GM21528 (cell line): ENCODE measurements around the gene SCLY.

Source experiments
- ATAC-seq: cut with Tn5 transposase; IDR thresholded peaks from one replicate; pipeline ENCODE4 v1.9.1; 2021; ENCODE audit warnings: mild to moderate bottlenecking, moderate library complexity; ENCODE audit not compliant: unreplicated experiment, low FRiP score

The SCLY gene

DNA sequence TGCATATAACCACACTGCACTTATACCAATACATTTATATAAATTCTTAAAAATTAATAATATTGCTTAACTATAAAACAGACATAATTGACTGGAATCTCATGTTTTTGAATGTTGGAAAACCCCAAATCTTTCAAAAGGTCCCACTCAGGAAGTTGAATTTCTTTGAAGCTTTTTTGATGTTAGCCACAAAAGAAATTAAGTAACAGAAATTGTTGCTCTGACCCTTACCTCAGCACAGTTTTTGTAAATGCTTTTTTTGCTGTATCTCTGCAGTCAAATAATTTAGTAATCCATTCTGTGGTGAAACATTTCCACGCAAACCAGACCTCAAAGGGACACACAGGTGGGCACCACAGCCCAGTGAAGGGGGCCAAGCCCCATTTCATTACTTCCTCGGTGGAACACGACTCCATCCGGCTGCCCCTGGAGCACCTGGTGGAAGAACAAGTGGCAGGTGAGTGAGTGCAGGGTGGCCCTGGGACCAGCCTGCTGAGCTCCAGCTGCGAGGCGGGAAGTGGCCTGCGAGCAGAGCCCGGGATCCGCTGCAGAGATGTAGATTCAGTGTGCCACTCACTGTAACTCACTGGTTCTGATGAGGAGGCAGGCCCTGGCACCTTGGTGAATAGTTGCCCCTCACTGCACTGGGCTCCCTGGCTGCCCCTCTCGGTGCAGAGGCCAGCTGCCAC is 8.4 kb downstream of the SCLY start:
- ATAC-seq, result no peak

DNA sequence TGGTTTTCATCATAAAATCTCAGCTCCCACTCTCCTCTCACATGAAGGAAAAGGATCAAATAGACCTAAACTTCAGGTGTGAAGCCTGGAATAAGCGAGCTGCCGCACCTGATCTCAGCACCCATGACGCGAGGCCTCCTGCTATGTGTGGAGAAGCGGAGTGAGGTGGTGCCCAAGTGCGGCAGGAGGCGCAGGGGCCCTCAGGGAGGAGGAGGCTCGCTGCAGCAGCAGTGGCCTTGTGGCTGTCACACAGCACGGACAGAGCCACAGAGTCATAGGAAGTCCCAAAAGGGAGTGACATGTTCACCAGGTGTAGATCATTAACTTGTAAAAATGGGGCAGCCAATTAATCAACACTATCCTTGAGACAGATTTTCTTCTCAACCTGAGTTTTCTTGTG is 9.1 kb downstream of the SCLY start:
- ATAC-seq, result no peak

DNA sequence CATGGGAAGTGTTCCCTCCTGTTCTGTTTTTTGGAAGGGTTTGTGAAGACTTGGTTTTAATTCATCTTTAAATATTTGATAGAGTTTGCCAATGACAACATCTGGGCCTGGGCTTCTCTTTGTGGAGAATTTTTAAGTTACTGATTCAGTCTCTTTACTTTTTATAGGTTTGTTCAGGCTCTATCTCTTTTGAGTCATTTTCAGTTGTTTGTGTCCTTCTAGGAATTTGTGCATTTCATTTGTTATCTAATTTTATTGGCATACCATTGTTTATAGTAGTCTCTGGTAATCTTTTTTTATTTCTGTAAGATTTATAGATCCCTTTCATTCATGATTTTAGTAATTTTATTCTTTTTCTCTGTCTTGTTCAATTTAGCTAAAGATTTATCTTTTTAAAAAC is 14.6 kb downstream of the SCLY start:
- ATAC-seq, result no peak

DNA sequence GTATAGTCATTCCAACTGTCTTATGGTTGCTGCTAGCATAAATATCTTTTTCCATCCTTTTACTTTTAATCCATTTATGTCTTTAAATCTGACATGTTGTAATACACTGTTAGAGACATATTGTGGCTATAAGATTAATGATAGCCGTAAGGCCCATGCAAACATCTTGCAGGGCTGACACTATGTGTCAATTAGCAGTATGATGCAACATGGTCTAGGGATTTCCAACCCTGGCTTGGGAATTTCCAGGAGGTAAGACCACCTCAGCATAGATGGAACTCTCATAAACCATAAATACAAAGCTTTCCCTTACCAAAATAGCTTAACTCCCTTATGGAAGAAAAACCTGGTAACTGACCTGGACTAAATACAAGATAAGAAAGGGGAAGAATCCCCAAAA is 16.5 kb downstream of the SCLY start:
- ATAC-seq, result no peak

DNA sequence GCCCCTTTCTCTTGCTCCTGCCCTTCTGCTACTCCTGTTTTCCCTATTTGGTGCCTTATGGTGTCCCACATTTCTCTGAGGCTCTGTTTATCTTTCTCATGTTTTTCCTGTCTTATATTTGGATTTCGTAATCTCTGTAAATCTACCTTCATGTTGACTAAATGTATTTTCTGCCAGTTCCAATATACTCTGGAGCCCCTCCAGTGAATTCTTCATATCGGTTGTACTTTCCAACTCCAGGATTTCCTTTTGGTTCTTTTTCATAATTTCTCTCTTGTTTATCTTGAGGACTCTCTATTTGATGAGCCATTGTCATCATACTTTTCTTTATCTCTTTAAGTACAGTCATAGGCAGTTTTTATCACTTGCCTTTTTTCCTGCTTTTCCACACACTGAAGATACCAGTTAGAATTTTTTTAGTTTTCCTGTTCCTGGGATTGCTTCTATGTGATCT is 19.1 kb downstream of the SCLY start:
- no peak for ATAC-seq

DNA sequence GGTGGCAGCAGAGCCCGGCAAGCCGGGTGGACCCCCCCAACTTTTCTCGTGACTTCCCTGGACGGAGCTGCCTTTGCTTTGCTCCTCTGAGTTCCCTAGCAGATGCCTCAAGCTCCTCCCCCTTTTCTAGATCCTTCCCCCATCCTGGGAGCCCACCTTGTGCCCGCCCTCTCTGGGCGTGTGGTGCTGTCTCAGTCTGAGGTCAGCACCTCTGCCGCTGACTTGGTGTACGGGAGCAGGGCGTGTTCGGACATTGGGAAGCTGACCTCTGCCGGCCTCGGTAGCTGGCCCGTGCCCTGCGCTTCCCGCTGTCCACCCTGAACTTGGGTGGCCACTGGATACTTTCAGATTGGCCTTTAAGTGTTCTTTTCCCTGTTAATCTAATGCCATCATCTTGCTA is 19.7 kb downstream of the SCLY start:
- no peak for ATAC-seq

DNA sequence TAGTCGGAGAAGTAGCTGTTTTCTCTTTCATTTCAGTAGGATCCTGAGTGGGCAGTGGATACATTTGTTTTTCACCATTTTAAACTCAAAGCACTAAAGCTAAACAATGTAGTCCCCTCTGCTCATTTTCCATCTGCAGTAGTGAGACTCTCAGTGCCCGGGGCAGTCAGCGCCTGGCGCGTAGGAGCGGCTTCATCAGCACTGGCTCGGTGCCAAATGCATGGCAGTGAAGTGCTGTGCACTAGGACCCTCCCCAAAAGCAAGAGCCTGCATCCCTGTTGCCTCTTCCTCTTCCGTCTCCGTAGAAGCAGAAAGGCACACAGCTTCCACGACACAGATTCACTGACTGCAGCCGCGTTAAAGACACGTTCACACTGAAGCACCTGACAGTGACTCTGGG is 20.3 kb downstream of the SCLY start:
- no peak for ATAC-seq

DNA sequence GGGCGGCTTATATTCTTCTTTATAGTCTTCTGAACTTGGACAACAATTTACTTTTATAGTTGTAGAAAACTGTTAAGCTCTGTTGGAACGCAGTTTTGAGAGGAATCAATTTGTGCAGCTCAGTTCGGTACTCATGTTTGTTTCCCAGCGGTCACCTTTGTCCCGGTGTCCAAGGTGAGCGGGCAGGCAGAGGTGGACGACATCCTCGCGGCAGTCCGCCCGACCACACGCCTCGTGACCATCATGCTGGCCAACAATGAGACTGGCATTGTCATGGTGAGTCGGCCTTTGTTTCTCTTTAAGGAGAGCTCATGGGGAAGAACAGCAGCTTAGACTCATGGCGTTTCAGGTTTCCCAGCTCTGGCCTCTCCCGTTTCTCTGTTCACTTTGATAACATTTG is 20.8 kb downstream of the SCLY start:
- ATAC-seq, result no peak

DNA sequence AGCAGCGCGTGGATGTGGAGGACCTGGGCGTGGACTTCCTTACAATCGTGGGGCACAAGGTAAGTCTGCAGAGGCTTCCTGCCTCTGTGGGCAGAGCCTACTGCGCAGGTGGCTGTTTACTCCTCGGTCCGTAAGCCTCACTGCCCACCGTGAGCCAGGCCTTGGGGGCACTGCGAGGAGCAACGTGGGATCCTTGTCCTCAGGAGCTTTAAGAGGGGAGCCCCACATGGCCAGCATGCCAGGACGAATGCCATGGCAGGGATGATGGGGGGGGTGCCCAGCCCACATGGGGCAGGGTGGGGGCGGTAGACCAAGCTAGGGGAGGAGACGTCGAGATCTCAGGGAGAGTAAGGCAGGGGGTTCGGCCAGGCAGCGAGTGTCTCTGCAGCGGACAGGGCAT is 21.4 kb downstream of the SCLY start:
- no peak for ATAC-seq

DNA sequence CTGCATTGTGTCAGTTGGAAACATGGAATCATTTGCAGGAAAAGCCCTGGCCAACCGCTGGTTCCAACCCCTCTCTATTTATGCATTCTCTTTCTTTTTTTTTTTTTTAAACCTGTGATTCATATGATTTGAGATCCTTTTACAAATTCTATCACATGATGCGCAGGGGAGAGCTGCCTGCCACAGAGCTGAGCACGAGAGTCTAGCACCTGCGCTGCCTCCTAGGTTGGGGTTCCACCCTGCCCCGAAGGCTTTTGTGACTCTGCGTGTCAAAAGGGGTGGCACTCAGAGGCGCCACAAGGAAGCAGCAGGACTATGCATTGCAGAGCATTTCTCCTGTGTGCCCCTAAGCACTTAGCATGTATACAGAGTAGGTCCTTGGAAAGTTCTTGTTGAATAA is 22.0 kb downstream of the SCLY start:
- no peak for ATAC-seq

DNA sequence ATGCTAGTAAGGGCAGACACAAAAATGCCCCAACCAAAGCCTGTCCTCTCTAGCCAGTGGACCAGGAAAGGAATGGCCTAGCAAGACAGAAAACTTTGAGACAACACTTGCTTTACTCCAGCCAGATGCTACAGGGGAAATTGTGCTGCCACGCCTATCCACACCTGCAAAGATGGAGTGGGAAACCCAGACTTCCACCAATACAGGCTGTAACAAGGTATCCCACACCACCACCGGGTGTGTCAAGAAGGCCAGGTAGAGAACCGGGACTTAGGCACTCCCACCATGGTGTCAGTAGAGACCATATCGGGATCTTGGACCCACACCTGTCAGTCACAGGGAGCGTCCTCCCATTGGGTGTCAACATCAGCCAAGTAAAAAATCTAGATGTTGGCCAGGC is 23.1 kb downstream of the SCLY start:
- no peak for ATAC-seq

DNA sequence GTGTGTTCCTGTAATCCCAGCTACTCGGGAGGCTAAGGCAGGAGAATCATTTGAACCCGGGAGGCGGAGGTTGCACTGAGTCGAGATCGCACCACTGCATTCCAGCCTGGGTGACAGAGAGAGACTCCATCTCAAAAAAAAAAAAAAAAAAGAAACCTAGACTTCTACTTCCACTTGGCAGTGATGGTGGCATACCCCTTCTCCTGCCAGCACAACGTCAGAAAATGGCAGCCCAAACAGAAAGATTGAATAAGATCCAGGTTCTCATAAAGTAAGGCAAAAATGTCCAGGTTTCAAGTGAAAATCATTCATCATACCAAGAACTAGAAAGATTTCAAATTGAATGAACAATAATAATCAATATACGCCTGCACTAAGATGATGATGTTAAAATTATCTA is 24.0 kb downstream of the SCLY start:
- no peak for ATAC-seq

DNA sequence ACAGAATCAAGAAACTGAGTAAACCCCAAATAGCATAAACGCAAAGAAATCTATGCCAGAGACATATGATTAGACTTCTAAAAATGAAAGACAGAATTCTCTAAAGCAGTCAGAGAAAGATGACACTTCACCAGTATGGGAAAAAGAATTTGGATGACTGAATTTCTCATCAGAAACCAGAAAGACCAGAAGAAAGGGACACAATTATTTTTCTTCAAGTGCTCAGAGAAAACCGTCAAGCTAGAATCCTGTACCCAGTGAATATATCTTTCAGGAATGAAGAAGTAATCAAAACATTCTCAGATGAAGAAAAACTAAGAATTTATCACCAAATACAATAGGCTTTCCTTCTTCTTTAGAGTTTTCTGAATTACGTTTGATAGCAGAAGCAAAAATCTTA is 25.1 kb downstream of the SCLY start:
- ATAC-seq, result no peak

DNA sequence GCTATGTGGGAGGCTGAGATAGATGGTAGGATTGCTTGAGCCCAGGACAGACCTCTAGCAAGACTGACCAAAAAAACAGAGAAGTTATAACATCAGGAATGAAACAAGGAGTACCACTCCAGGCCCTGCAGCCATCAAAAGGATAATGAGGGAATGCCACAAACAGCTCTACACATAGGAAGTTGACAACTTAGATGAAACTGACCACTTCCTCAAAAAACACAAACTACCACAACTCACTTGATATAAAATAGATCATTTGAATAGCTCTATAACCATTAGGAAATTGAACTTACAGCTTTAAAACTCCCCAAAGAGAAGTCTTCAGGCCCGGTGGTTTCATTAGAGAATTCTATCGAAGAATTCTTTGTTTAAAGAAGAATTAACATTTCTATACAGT is 26.4 kb downstream of the SCLY start:
- ATAC-seq, result no peak

DNA sequence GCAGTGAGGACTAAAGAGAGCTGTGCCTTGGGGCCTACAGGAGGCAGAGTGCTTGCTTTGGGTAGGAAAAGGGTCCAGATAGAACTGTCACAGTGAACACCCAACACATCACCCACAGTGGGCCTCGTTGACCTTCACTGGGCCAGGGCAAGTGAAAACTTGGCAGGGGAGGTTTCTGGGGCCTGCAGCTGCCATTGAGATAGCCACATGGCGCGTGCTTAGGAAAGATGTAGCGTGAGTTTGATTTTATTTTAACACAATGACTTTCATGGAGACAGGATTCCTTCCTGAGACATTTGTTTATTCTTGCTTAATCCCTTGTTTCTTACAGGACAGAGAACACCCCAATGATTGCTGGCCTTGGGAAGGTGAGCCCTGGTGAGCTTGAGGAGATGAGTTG is 30.1 kb downstream of the SCLY start:
- ATAC-seq, result no peak

DNA sequence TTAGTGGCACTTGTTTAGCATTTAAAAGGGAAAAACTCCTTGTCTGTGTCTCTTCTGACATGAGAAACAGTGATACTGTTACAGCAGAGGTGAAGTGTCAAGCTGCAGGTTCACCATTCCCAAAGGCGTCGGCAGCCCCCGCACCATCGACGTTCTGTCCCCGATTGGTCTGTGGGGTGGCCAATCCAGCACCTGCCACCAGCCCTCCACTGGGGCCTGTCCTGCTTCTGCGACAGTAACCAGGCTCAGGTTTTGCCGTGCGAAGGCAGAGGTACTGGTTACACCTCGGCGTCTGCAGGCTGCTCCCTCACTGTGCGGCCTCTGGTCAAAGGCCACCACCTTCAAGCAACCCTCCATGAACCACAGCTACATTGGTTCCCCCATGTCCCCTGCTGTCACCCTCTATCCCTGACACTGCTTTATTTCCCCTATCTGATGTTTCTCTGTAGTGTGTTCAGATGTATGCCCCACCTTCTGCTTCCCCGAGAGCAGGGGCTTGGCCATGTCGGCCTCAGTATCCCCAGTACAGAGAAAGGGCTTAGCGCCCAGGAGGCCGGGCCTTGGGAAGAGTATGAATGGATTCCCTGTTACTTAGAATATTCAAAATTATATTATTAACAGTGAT is 30.7 kb downstream of the SCLY start:
- ATAC-seq, result no peak

DNA sequence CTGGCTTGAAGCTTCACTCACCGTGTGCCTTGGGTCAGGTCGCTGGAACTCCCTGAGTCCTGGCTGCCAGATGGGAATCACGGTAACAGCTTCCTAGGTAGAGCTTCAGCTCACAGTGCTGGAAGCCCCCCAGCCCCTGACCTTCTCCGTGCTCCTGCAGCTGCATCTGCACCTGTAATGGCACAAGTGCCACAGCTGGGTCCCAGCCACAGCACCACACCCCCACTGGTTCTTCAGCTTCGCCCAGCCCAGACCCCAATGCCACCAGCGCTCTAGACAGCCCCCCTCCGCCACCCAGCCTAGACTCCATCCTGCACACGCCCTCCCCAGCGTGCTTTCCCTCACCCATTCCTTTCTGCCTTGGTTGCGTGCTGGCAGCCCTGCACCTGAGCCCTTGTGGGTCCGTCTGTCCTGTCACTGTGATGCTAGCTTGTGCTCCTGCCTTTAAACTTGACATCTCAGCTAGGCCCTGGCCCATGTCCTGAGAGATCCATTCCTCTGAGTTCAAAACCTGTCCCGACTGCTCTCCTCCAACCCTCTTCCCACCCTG is 31.8 kb downstream of the SCLY start:
- no peak for ATAC-seq

DNA sequence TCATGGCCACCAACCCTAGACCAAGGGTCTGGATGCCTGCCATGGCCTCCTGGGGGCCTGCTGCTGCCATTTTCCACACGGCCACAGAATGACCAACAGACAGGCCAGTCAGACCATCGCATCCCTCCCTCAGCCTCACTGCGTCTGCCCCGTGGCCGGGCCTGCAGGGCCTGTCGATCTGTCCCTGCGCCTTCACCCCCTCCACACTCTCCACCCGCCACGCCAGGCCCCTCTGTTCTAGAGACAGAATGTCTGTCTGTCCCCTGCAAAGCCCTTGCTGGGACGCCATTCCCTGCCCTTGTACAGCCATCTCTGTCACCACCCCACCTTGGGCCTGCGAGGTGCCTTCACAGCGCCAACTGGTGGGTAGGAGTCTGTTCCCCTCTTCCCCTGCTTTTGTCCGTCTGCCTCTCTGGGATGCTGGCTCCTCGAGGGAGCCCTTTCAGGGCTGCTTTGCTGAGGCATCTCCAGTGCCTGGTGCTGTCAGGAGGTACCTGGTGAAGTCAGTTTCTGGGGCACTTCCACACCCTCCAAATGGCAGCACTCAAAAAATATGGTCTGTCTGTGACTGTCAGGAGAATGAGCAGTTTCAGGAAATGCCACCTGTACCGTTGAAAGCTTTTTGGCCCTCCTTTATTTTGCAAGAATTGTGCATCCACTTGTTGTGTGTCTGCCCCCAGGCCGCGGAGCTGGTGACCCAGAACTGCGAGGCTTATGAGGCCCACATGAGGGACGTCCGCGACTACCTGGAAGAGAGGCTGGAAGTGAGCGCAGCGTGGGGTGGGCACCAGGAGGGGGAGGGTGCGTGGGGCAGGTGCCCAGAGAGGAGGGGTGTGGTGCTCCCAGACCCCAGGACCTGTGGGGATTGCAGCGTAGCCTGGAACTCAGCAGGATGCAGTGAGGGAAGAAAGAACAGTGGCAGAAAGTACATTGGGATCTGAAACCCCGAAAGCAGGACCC is 32.7 kb downstream of the SCLY start:
- no peak for ATAC-seq

DNA sequence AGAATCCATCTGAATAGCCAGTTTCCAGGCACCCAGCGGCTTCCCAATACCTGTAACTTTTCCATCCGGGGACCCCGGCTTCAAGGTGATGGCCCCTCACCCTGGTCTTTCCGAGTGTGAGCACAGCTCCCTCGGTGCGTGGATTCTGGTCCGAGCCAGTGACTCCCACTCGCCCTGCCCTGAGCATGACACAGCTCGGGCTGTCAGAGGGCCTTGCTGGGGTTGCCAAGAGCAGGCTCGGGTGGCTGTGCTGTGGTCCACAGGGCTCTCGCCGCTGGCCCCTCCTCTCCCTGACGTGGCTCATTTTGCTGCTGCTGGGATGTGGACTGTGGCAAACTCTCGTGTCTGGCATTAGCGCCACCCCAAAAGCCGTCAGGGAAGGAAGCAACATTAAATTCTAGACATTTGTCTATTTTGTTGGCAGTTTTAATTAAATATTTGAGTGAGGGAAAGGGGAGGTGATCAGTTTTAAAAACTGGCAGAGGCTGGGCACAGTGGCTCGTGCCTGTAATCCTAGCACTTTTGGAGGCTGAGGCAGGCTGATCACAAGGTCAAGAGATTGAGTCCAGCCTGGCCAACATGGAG is 33.7 kb downstream of the SCLY start:
- no peak for ATAC-seq

DNA sequence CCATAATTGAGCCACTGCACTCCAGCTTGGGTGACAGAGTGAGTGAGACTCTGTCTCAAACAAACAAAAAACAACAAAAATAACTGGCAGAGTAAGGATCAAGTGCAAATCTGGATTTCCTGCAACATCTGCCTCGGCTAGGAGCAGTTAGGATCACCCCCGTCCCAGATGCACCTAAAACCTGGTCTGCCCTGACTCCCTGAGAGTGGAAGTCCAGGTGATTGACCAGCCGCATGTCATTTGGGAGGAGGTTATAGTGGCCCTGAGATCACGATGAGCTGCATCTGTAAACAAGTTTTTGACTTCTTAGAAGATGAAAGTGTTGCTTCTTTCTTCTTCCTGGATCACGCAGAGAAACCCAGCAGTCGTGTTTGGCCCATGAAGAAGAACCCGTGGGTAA is 34.3 kb downstream of the SCLY start:
- ATAC-seq, result no peak
